Measurements from ENCODE around the gene WAPL. TPM values are rescaled to one million over a fixed set of nuclear protein-coding genes. Genes with fewer than 3 reads are reported as not detected.

The WAPL gene
- total RNA-seq (2022; extraction: Qiagen RNA extraction; ENCODE audit: low read depth), result 14.9 to 16.6 TPM (median 15.9 TPM) in 5 replicates

GRCh38 chr10:86521678-86522509 is at the start of gene WAPL:
Gene WAPL, minus strand, starts transcription at chr10:86521792. Its CDS starts 3,723 bp downstream, at chr10:86518069.

Other genes starting within 250 kb of the WAPL start
- 0.17 to 0.32 TPM (median 0.29 TPM) in 5 replicates for gene GRID1, start 155.0 kb downstream of the WAPL start, total RNA-seq (2022; extraction: Qiagen RNA extraction; ENCODE audit: low read depth)
- gene OPN4, start 132.8 kb upstream of the WAPL start, total RNA-seq (2022; extraction: Qiagen RNA extraction; ENCODE audit: low read depth), result not detected in 5 replicates
- gene LDB3, start 146.7 kb upstream of the WAPL start, total RNA-seq (2022; extraction: Qiagen RNA extraction; ENCODE audit: low read depth), result 0.03 to 0.07 TPM (median 0.04 TPM) in 4 of 5 replicates, not detected in the other
- 16.7 to 27.3 TPM (median 25.7 TPM) in 5 replicates for gene BMPR1A, start 234.8 kb upstream of the WAPL start, total RNA-seq (2022; extraction: Qiagen RNA extraction; ENCODE audit: low read depth)